Glomerular visceral epithelial cell (primary cell): ENCODE data around the gene EGR2.

ENCODE experiments used
- DNase-seq: peaks from one replicate; pipeline ENCODE4 v3.0.0-alpha.2; 2016; ENCODE audit errors: extremely low spot score

EGR2 gene

GRCh38 chr10:62817766-62818425 lies 1.7 kb upstream of the EGR2 start:
- peak; percentile 84 for DNase-seq

GRCh38 chr10:62817121-62817765 lies 1.1 kb upstream of the EGR2 start:
- DNase-seq = peak; percentile 49

GRCh38 chr10:62816076-62816330 lies 163 bp downstream of the EGR2 start:
- no peak for DNase-seq

- DNase-seq = peak; percentile 3
Observed at GRCh38 chr10:62815381-62816075, 638 bp downstream of the EGR2 start.

GRCh38 chr10:62814756-62815380 lies 1.3 kb downstream of the EGR2 start:
- DNase-seq = no peak

GRCh38 chr10:62813981-62814380 lies 2.2 kb downstream of the EGR2 start:
- DNase-seq = no peak

GRCh38 chr10:62813453-62813852 lies 2.7 kb downstream of the EGR2 start:
- no peak for DNase-seq

- no peak for DNase-seq
Observed at GRCh38 chr10:62812672-62813439, 3.3 kb downstream of the EGR2 start.

GRCh38 chr10:62811159-62811875 lies 4.8 kb downstream of the EGR2 start:
- no peak for DNase-seq

GRCh38 chr10:62810156-62810902 lies 5.8 kb downstream of the EGR2 start:
- no peak for DNase-seq

- DNase-seq = no peak
Observed at GRCh38 chr10:62806251-62806650, 9.9 kb downstream of the EGR2 start.

GRCh38 chr10:62805231-62806099 lies 10.7 kb downstream of the EGR2 start:
- peak; percentile 63 for DNase-seq

- peak; percentile 77 for DNase-seq
Observed at GRCh38 chr10:62804356-62805230, 11.6 kb downstream of the EGR2 start, which contains the start of gene ADO. Gene ADO, plus strand, starts transcription at chr10:62804720. Its CDS starts 340 bp downstream, at chr10:62805060.

- DNase-seq = no peak
Observed at GRCh38 chr10:62803724-62804355, 12.3 kb downstream of the EGR2 start.

- DNase-seq = no peak
Observed at GRCh38 chr10:62801871-62802270, 14.3 kb downstream of the EGR2 start.

- no peak for DNase-seq
Observed at GRCh38 chr10:62796896-62797295, 19.3 kb downstream of the EGR2 start.

GRCh38 chr10:62795762-62796161 lies 20.4 kb downstream of the EGR2 start:
- no peak for DNase-seq

- no peak for DNase-seq
Observed at GRCh38 chr10:62795100-62795499, 21.1 kb downstream of the EGR2 start.
